Bone marrow (tissue), 2 donors: ENCODE results near the gene PCDHGB6.
"Not testable (repeated sequence)": the region's sequence is repeated elsewhere in the genome, so short reads cannot be mapped to it uniquely, and the experiment has no call there.

Experiments used
- DNase-seq, 2 donors: peaks; one replicate each; lab custom pipeline; 2025; lab: John Stamatoyannopoulos, UW

Gene PCDHGB6

DNA sequence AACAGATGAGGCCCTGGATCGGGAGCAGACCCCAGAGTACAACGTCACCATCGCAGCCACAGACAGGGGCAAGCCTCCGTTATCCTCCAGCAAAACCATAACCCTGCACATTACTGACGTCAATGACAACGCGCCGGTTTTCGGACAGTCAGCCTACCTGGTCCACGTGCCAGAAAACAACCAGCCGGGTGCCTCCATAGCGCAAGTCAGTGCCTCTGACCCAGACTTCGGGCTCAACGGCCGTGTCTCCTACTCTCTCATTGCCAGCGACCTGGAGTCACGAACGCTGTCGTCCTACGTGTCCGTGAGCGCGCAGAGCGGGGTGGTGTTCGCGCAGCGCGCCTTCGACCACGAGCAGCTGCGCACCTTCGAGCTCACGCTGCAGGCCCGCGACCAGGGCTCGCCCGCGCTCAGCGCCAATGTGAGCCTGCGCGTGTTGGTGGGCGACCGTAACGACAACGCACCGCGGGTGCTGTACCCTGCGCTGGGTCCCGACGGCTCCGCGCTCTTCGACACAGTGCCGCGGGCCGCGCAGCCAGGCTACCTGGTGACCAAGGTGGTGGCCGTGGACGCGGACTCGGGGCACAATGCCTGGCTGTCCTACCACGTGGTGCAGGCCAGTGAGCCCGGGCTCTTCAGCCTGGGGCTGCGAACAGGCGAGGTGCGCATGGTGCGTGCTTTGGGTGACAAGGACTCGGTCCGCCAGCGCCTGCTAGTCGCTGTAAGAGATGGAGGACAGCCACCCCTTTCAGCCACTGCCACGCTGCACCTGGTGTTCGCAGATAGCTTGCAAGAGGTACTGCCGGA lies 11.5 kb downstream of the PCDHGB6 start:
- DNase-seq = no peak

- DNase-seq = peak in 1 of 2 donors; percentile 25
Observed at GRCh38 chr5:141420855-141421488, 13.2 kb downstream of the PCDHGB6 start, which contains the start of gene PCDHGA11. Gene PCDHGA11 (plus strand): TSS chr5:141421051. CDS start chr5:141421228, 177 bp downstream.

DNA sequence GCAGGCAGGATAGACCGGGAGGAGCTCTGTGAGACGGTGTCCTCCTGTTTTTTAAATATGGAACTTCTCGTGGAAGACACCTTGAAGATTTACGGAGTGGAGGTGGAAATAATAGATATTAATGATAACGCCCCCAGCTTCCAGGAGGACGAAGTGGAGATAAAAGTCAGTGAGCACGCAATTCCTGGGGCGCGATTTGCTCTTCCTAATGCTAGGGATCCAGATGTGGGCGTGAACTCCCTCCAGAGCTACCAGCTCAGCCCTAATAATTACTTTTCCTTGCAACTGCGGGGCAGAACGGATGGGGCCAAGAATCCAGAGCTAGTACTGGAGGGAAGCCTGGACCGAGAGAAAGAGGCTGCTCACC lies 13.7 kb downstream of the PCDHGB6 start:
- no peak for DNase-seq

- DNase-seq = no peak
Observed at GRCh38 chr5:141422742-141423291, 15.0 kb downstream of the PCDHGB6 start.

DNA sequence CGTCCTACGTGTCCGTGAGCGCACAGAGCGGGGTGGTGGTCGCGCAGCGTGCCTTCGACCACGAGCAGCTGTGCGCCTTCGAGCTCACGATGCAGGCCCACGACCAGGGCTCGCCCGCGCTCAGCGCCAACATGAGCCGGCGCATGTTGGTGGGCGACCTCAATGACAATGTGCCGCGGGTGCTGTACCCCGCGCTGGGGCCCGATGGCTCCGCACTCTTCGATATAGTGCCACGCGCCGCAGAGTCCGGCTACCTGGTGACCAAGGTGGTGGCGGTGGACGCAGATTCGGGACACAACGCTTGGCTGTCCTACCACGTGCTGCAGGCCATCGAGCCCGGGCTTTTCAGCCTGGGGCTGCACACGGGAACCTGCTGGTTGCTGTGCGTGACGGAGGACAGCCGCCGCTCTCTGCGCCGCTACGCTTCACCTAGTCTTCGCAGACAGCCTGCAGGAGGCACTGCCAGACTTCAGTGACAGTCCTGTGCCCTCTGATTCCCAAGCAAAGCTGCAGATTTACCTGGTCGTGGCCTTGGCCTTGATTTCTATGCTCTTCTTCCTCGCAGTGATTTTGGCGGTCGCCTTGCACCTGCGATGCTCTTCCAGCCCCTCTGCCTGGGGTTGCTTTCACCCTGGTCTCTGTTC lies 20.1 kb downstream of the PCDHGB6 start:
- DNase-seq = no peak

GRCh38 chr5:141430332-141431113 lies 22.7 kb downstream of the PCDHGB6 start, which contains the start of gene PCDHGA12:
Gene PCDHGA12 (plus strand): TSS chr5:141430507. CDS start chr5:141430760, 253 bp downstream.
- no peak for DNase-seq

DNA sequence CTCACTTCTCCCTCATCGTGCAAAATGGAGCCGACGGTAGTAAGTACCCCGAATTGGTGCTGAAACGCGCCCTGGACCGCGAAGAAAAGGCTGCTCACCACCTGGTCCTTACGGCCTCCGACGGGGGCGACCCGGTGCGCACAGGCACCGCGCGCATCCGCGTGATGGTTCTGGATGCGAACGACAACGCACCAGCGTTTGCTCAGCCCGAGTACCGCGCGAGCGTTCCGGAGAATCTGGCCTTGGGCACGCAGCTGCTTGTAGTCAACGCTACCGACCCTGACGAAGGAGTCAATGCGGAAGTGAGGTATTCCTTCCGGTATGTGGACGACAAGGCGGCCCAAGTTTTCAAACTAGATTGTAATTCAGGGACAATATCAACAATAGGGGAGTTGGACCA lies 23.5 kb downstream of the PCDHGB6 start:
- no peak for DNase-seq

DNA sequence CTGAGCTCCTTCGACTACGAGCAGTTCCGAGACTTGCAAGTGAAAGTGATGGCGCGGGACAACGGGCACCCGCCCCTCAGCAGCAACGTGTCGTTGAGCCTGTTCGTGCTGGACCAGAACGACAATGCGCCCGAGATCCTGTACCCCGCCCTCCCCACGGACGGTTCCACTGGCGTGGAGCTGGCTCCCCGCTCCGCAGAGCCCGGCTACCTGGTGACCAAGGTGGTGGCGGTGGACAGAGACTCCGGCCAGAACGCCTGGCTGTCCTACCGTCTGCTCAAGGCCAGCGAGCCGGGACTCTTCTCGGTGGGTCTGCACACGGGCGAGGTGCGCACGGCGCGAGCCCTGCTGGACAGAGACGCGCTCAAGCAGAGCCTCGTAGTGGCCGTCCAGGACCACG lies 24.5 kb downstream of the PCDHGB6 start:
- not testable (repeated sequence) for DNase-seq

DNA sequence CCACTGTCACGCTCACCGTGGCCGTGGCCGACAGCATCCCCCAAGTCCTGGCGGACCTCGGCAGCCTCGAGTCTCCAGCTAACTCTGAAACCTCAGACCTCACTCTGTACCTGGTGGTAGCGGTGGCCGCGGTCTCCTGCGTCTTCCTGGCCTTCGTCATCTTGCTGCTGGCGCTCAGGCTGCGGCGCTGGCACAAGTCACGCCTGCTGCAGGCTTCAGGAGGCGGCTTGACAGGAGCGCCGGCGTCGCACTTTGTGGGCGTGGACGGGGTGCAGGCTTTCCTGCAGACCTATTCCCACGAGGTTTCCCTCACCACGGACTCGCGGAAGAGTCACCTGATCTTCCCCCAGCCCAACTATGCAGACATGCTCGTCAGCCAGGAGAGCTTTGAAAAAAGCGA lies 24.9 kb downstream of the PCDHGB6 start:
- DNase-seq = not testable (repeated sequence)

DNA sequence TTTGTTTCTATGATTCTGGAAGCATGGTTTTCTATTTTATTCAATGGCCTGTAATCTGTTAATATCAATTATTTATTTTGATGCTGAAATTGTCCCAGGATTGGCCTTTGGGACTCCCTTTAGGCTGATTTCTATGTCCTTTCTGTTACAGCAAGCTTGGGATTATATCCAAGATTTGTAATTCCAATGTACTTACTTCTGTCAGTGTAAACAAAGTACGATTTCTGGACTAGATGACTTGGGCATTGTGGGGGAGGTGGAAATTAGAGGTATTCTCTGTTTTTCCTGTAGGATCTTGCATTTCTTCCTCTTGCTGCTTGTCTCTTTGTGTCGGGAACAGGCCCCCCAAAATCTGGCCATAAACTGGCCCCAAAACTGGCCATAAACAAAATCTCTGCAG lies 26.2 kb downstream of the PCDHGB6 start:
- no peak for DNase-seq

DNA sequence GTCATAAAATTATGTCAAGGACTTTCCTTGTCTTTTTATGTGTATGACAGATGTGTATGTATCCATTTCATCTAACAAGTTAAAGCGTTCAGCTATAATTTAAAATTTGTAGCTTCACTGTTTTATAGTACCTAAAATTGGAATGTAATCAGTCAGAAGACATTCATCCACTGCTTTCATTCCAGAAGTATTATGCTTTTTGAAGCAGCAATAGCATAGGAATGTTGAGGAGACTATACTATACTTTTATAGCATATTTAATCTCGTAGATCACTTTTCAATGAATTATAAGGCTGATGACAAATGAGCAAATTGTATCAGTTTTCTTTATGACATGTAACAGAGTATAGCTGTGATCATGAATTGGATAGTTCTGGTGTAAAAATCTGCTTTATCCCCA lies 29.4 kb downstream of the PCDHGB6 start:
- no peak for DNase-seq

DNA sequence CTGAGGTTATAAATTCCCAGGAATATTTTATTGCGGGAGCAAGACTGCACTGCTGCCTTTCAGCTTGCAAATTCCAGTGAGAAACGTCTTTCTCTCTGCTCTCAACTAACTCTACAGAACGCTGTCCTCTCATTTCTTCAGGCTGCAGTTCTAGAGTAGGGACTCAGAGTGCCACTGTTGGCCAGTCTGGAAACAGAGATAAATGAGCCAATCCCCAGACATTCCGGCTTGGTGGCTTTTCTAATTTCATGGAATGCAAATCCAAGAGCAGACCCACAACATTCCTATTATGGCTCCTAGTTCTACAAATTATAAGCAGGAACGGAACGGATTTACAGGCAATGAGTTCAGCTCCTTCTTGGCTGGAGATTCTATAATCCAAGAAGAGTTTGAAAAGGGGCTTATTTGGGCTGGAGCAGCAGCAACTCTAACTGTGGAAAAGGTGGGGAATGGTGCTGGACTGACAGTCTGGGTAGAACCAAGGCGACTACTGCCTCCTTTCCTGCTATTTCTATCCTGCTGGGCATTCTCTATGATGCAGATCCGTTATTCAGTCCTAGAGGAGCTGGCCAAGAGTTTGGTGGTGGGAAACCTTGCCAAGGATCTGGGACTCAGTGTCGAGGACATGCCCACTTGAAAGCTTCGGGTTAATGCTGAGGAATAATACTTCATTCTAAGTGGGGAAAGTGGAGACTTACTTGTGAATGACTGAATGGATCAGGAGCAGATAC lies 31.8 kb downstream of the PCDHGB6 start:
- no peak for DNase-seq

GRCh38 chr5:141440341-141440740 lies 32.5 kb downstream of the PCDHGB6 start:
- DNase-seq = no peak

DNA sequence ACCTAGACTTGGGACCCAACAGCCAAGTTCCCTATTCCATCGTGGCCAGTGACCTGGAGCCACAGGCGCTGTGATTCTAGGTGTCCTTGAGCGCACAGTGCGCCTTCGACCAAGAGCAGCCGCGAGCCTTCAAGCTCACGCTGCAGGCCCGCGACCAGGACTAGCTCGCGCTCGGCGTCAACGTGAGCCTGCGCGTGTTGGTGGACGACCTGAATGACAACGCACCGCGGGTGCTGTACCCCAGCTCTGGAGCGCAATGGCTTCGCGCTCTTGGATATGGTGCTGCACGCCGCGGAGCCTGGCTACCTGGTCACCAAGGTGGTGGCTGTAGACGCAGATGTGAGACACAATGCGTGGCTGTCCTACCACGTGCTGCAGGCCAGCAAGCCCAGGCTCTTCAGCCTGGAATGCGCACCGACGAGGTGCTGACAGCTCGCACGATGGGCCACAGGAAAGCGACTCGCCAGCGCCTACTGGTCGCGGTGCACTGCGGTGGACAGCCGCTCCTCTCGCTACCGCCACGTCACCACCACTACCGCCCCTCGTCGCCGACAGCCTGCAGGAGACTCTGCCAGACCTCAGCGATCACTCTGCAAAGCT lies 33.9 kb downstream of the PCDHGB6 start:
- DNase-seq = no peak
